Measurements from ENCODE around the gene CELF2. TPM values are rescaled to one million over a fixed set of nuclear protein-coding genes. Genes with fewer than 3 reads are reported as not detected.

Gene CELF2
- total and polyA plus RNA-seq, 9 of the 15 experiments (the other 6 are each of a cell fraction or from before 2014, with no cell fraction given): 4.0 to 20.3 (median 11.1) TPM

DNA sequence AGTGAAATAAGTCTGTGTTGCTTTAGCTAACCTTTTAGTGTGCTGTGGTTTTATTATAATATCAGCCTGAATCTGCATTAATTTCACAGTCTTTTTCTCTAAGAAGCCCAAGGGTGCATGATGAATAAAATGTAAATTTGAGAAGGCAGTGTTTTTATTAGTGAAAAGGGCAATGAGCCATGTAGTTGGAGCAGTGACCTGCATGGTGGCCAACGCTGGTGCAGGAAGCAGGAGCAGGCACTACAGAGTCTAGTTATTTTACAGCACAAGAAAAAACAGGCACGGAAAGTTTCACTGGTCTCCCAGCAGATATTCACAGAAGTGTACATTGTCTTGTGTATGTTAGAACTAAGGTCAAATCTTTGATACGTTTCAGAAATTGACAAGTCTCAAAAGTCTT is 247.8 kb downstream of the CELF2 start:
- Histone ChIP-seq H3K4me2 (ENCODE audit: insufficient read depth, low read length) (no peak overlapping the region), H3K27ac (ENCODE audit: extremely low read depth, low read depth, low read length) (no peak overlapping the region), H3K9ac (ENCODE audit: insufficient read depth in 1 of 2, low read depth in 2 of 2, low read length in 2 of 2) (no peak overlapping the region), H4K20me1 (replicated peaks; ENCODE audit: control insufficient read depth, insufficient read depth, low read length) (no peaks in the 10 kb centered on the region), H3K4me1 (replicated peaks in 1 of 2; ENCODE audit: control insufficient read depth in 2 of 2, insufficient read depth in 2 of 2, low read length in 2 of 2) (peaks cover 0 to 5% of the 10 kb centered on the region in 2 experiments; a peak in 2 of 5 replicates), H3K9me3 (replicated peaks; ENCODE audit: control insufficient read depth, insufficient read depth, low read depth, low read length) (no peaks in the 10 kb centered on the region), H3K9me1 (ENCODE audit: control insufficient read depth, insufficient read depth, low read length) (no peaks in the 10 kb centered on the region), H3K36me3 (ENCODE audit: control insufficient read depth, insufficient read depth, low read length) (no peaks in the 10 kb centered on the region), H2AFZ (ENCODE audit: low read depth, low read length) (no peak overlapping the region), H3K4me3 (no peak overlapping the region), H3K79me2 (ENCODE audit: control insufficient read depth, insufficient read depth, low read length) (no peaks in the 10 kb centered on the region), H3K27me3 (ENCODE audit: control insufficient read depth in 2 of 2, insufficient read depth in 2 of 2, low read length in 2 of 2) (no peaks in the 10 kb centered on the region)
- no peak for DNase-seq (ENCODE audit: extremely low read depth in 1 of 4, low spot score in 3 of 4)
- ChIA-PET CTCF (ENCODE audit: low intra/inter-chr PET ratio) (no interaction called here), POLR2A (no interaction called here)
- no peak for ATAC-seq
- 29% methylated on average over 3 of the region's 3 CpGs for WGBS (ENCODE audit: insufficient coverage, low coverage, missing lambda C conversion rate)
- no peak for FAIRE-seq
- no TSS peak for BruUV-seq (replicated peaks)
- intact Hi-C loops (cut with micrococcal nuclease) (no loop called here), in situ Hi-C loops (cut with MboI) (no loop called here)
- TF ChIP-seq EWSR1 (IDR thresholded peaks at IDR 0.05; ENCODE audit: borderline replicate concordance, low read depth, partially characterized antibody) (no peak), NFRKB (IDR thresholded peaks at IDR 0.05; ENCODE audit: low read depth) (no peak), HMGN3 (IDR thresholded peaks at IDR 0.05; ENCODE audit: borderline replicate concordance, extremely low read depth, insufficient read length, low read depth, low read length) (no peak), ZNF165 (CRISPR knock-in tag; IDR thresholded peaks at IDR 0.05; ENCODE audit: borderline replicate concordance) (no peak), OTX1 (CRISPR knock-in tag; IDR thresholded peaks at IDR 0.05) (no peak), TEAD2 (tag; IDR thresholded peaks at IDR 0.05) (no peak), MAZ (CRISPR knock-in tag; conservative IDR thresholded peaks at IDR 0.05 in 1 of 2, IDR thresholded peaks at IDR 0.05 in 1 of 2) (no peak), HCFC1 (IDR thresholded peaks at IDR 0.05; ENCODE audit: low read depth, low read length) (no peak), TCFL5 (CRISPR knock-in tag; conservative IDR thresholded peaks at IDR 0.05) (no peak), MECOM (CRISPR knock-in tag; IDR thresholded peaks at IDR 0.05) (no peak)
- TF ChIP-seq, protein P1, sequence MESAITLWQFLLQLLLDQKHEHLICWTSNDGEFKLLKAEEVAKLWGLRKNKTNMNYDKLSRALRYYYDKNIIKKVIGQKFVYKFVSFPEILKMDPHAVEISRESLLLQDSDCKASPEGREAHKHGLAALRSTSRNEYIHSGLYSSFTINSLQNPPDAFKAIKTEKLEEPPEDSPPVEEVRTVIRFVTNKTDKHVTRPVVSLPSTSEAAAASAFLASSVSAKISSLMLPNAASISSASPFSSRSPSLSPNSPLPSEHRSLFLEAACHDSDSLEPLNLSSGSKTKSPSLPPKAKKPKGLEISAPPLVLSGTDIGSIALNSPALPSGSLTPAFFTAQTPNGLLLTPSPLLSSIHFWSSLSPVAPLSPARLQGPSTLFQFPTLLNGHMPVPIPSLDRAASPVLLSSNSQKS (CRISPR knock-in tag; IDR thresholded peaks at IDR 0.05): no peak
- TF ChIP-seq, protein P2, sequence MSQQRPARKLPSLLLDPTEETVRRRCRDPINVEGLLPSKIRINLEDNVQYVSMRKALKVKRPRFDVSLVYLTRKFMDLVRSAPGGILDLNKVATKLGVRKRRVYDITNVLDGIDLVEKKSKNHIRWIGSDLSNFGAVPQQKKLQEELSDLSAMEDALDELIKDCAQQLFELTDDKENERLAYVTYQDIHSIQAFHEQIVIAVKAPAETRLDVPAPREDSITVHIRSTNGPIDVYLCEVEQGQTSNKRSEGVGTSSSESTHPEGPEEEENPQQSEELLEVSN (IDR thresholded peaks at IDR 0.05; ENCODE audit: borderline replicate concordance in 1 of 2, extremely low read depth in 1 of 2, insufficient read depth in 1 of 2, insufficient read length in 1 of 2, low read depth in 1 of 2, low read length in 1 of 2, poor library complexity in 1 of 2, severe bottlenecking in 1 of 2): no peak

Data from K562 (cell line).